Spleen (tissue), 7 donors: Measurements from ENCODE around the gene UBL4A.

Experiments used
- CTCF ChIP-seq, 11 experiments: fragments of 200-600 bp in 7 of 11; fragments of 450-650 bp in 4 of 11; sonication (generic) in 4 of 11; IDR thresholded peaks in 8 of 11; conservative IDR thresholded peaks in 3 of 11; 1 replicate in 7 of 11; 2 replicates in 4 of 11; pipeline versions ENCODE4 v1.4.0 to v1.8.0; 2016 to 2021; ENCODE audit warnings: antibody characterized with exemption in 11 of 11, inconsistent platforms in 4 of 11, mild to moderate bottlenecking in 1 of 11
- POLR2A ChIP-seq, 3 donors: fragments of 450-650 bp; IDR thresholded peaks; one replicate each; pipeline ENCODE4 v1.5.1; 2017; ENCODE audit warnings: antibody characterized with exemption in 3 of 3, mild to moderate bottlenecking in 1 of 3
- POLR2AphosphoS5 ChIP-seq, 3 donors: sonication (generic); formaldehyde crosslinking; IDR thresholded peaks; one replicate each; pipeline ENCODE4 v1.5.1; 2017; ENCODE audit warnings: antibody characterized with exemption in 3 of 3
- donor health status: DM: no; HTN: no; CAD: no; lungs with moderate emphysema.
- donor health status: DM: no; HTN: no; CAD: no.
- donor health status: DM: no; HTN: no; CAD: no.

DNA sequence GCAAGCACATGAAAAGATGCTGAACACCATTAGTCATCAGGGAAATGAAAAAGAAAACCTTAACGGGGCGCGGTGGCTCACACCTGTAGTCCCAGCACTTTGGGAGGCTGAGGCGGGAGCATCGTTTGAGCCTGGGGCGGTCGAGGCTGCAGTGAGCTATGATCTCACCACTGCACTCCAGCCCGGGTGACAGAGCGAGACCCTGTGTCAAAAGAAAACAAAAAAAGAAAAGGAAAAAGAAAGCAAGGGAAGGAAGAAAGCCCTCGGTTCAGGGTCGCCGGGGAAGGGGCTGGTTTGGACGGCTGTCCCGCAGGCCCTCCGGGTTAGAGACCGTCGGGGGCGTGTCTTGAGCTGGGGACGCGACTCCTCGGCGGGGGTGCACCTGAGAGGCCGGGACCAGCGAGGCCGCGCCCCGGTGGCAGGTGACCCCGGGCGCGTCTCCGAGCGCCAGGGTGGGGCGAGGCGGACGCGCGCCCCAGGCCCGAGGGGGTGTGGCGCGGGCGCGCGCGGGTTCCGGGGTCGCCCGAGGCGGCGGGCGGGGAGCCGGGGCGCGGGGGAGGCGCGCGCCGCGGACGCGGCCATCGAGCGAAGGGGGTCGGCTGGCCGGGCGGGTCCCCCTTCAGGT lies 28.8 kb downstream of the UBL4A start:
- TF ChIP-seq CTCF (IDR thresholded peaks at IDR 0.05 in 8 of 11, conservative IDR thresholded peaks at IDR 0.05 in 3 of 11) (no peak), POLR2A (IDR thresholded peaks at IDR 0.05) (no peak), POLR2AphosphoS5 (IDR thresholded peaks at IDR 0.05) (peak in 1 of 3 donors; percentile 31)
